Testis (tissue), 3 donors: Measurements from ENCODE around the gene SFMBT2. TPM values are rescaled to one million over a fixed set of nuclear protein-coding genes. Genes with fewer than 3 reads are reported as not detected.
"Not testable (repeated sequence)": the region's sequence is repeated elsewhere in the genome, so short reads cannot be mapped to it uniquely, and the experiment has no call there.

Source experiments
- DNase-seq: peaks from one replicate; pipeline ENCODE4 v3.0.0-alpha.2; 2019
- H3K27ac ChIP-seq, 2 donors: fragments of 200-600 bp; sonication (generic); one replicate each; pipeline ENCODE4 v1.5.1; 2019
- H3K27me3 ChIP-seq: fragments of 200-600 bp; sonication (generic); one replicate; pipeline ENCODE4 v1.5.1; 2019
- H3K36me3 ChIP-seq: fragments of 200-600 bp; sonication (generic); one replicate; pipeline ENCODE4 v1.5.1; 2017; ENCODE audit warnings: low read depth; ENCODE audit errors: missing control alignments
- H3K4me1 ChIP-seq: fragments of 200-600 bp; sonication (generic); one replicate; pipeline ENCODE4 v1.5.1; 2019
- H3K4me3 ChIP-seq, 2 donors: fragments of 200-600 bp; sonication (generic); one replicate each; pipeline ENCODE4 v1.5.1; 2017 to 2019
- H3K9me3 ChIP-seq: fragments of 200-600 bp; sonication (generic); one replicate; pipeline ENCODE4 v1.5.1; 2017
- CTCF ChIP-seq, 3 experiments: fragments of 450-650 bp in 2 of 3; fragments of 200-600 bp in 1 of 3; sonication (generic) in 1 of 3; IDR thresholded peaks; one replicate each; pipeline ENCODE4 v1.5.1; 2016 to 2019; ENCODE audit warnings: antibody characterized with exemption in 3 of 3, mild to moderate bottlenecking in 2 of 3, moderate library complexity in 1 of 3
- POLR2A ChIP-seq: fragments of 450-650 bp; IDR thresholded peaks from one replicate; pipeline ENCODE4 v1.6.1; 2017; ENCODE audit warnings: antibody characterized with exemption, mild to moderate bottlenecking, moderate library complexity
- WGBS, 2 donors: methylation state at CpG; one replicate each; pipeline ENCODE4 v1.1.5; 2018; 5-methylcytosine and 5-hydroxymethylcytosine counted together
- intact Hi-C: fragments of 100-400 bp; cut with DNase I; formaldehyde crosslinking; loops from one replicate; pipeline ENCODE4 v1.15.1; 2023; ENCODE audit warnings: low total_unique reads
- polyA plus RNA-seq: library from polyadenylated mRNA; stranded (reverse); fragments of 350-450 nt; fragmentation: Illumina TruSeq; extraction: RNeasy Lipid Tissue Mini Kit (QIAGEN cat#74804); gene quantifications from one replicate; pipeline ENCODE4 v1.2.3, GENCODE V29; 2014; ENCODE audit warnings: low read depth, low replicate concordance; ENCODE audit not compliant: insufficient read depth
- total RNA-seq, 2 donors: library from RNA; depleted of rRNA; stranded (reverse); fragments of >200 nt; gene quantifications; one replicate each; pipeline ENCODE4 v1.2.3, GENCODE V29; 2016

SFMBT2 gene
- total and polyA plus RNA-seq, 3 donors from 2014 or later: 3.6 to 8.5 (median 7.6) TPM

- Histone ChIP-seq H3K27me3 (no peaks in the 10 kb centered on the region), H3K4me3 (no peak overlapping the region), H3K27ac (no peak overlapping the region), H3K4me1 (no peaks in the 10 kb centered on the region), H3K9me3 (no peaks in the 10 kb centered on the region), H3K36me3 (no peaks in the 10 kb centered on the region)
- TF ChIP-seq POLR2A (no peak), CTCF (IDR thresholded peaks at IDR 0.05) (no peak)
- intact Hi-C loops: no loop called here
- DNase-seq: no peak
- 70 to 94% methylated on average over 4 of the region's 4 CpGs for WGBS, 2 donors
Measured at GRCh38 chr10:7388602-7389001, 22.2 kb downstream of the SFMBT2 start.

GRCh38 chr10:7388149-7388548 lies 22.7 kb downstream of the SFMBT2 start:
- H3K4me1 ChIP-seq, H3K9me3 ChIP-seq, H3K27ac ChIP-seq, DNase-seq, H3K36me3 ChIP-seq, H3K27me3 ChIP-seq, H3K4me3 ChIP-seq, intact Hi-C loops: not testable (repeated sequence)
- WGBS, 2 donors: 95 to 96% methylated on average over 1 of the region's 1 CpG

GRCh38 chr10:7385114-7385513 lies 25.7 kb downstream of the SFMBT2 start:
- Histone ChIP-seq H3K4me1 (no peaks in the 10 kb centered on the region), H3K27ac (no peak overlapping the region), H3K27me3 (no peaks in the 10 kb centered on the region), H3K4me3 (no peak overlapping the region), H3K9me3 (no peaks in the 10 kb centered on the region), H3K36me3 (no peaks in the 10 kb centered on the region)
- TF ChIP-seq POLR2A (no peak), CTCF (IDR thresholded peaks at IDR 0.05) (no peak)
- intact Hi-C loops: no loop called here
- 81 to 82% methylated on average over 7 of the region's 7 CpGs for WGBS, 2 donors
- DNase-seq: no peak

GRCh38 chr10:7383442-7383841 lies 27.4 kb downstream of the SFMBT2 start:
- H3K27me3 ChIP-seq: no peaks in the 10 kb centered on the region
- intact Hi-C loops: no loop called here
- TF ChIP-seq POLR2A (no peak), CTCF (IDR thresholded peaks at IDR 0.05) (no peak)
- 73 to 80% methylated on average over 7 of the region's 7 CpGs for WGBS, 2 donors
- H3K27ac ChIP-seq: no peak overlapping the region
- no peak for DNase-seq
- H3K4me1 ChIP-seq: no peaks in the 10 kb centered on the region
- H3K36me3 ChIP-seq: no peaks in the 10 kb centered on the region
- H3K9me3 ChIP-seq: no peaks in the 10 kb centered on the region
- no peak overlapping the region for H3K4me3 ChIP-seq

- Histone ChIP-seq H3K27ac (no peak overlapping the region), H3K4me3 (no peak overlapping the region), H3K4me1 (no peaks in the 10 kb centered on the region), H3K36me3 (no peaks in the 10 kb centered on the region), H3K27me3 (no peaks in the 10 kb centered on the region), H3K9me3 (no peaks in the 10 kb centered on the region)
- no peak for DNase-seq
- 92 to 93% methylated on average over 5 of the region's 5 CpGs for WGBS, 2 donors
- intact Hi-C loops: no loop called here
- TF ChIP-seq POLR2A: no peak
- no peak for TF ChIP-seq CTCF (IDR thresholded peaks at IDR 0.05)
Measured at GRCh38 chr10:7380704-7381241, 30.1 kb downstream of the SFMBT2 start.
